GM12892 (cell line): ENCODE data around the gene PADI3.

Source experiments
- POLR2A ChIP-seq: IDR thresholded peaks from 2 replicates; pipeline ENCODE4 v1.6.1; 2011; ENCODE audit warnings: low read depth, low read length, control low read depth
- POLR2AphosphoS5 ChIP-seq: IDR thresholded peaks from 2 replicates; pipeline ENCODE4 v1.6.1; 2011; ENCODE audit warnings: low read depth, low read length, control low read depth

DNA sequence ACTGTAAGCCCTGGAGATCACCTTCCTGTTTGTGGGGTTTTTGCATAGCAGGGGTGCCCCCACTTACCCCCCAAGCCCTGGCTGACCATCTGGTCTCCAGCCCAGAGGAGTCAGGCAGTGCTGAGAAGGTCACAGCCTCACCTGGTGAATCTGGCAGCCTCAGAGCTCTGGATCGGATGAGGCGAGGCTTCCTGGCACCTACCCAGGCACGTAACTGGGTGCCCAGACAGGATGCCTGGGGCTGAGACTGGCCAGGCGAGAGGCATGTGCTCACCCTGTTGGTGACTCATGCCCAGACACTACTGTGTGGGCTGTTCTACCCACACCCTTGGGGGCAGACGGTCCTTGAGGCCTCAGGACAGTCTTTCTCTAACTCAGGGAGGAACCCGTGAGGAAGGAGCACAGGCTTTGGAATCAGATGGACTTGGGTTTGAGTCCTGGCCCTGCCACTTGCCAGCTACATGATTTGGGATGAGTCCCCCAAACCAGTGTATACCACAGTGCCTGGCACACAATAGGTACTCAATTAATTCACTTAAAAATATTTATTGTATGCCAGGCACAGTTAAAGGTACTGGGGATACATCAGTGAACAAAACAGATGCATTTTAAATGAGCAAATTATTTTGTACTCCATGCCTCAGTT is 15.1 kb upstream of the PADI3 start:
- no peak for TF ChIP-seq POLR2A
- no peak for TF ChIP-seq POLR2AphosphoS5
